ENCODE results near the gene CACNA1C. TPM values are rescaled to one million over a fixed set of nuclear protein-coding genes. Genes with fewer than 3 reads are reported as not detected.

Gene CACNA1C
- total RNA-seq, 4 donors from 2014 or later: 9.7 to 42.1 (median 18.1) TPM

DNA sequence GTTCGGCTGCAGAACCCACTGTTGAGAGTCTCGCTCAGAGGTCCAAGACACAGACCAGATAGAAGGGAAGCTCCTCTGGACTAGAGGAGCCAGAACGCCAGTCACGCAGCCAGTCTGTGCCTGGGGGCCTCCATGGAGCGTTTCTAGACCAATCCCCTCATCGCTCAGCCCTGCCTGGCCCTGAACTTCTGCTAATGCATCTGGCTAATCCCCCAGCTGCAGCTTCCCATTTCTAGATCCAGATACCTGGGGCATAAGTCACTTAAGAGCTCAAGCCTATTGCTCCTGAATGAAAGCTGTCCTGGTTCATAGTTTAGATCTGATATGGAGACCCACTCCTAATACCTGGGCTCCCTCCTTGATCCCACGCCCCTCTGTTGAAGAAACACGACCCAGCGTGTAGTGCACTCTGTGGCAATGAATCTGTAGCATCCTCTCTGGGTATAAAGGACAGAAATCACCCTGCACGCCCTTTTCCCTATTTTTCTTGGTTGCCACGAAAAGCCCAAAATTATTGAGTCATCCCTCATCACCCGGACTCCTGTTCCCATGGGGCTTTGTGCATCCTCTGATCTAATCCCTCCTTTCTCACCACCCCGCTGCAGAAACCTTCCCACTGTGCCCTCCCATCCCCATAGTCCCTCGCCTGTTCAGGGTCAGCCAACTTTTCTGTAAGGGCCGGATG, 400.4 kb downstream of the CACNA1C start:
- Histone ChIP-seq H3K4me3 (no peak overlapping the region), H3K9me3 (no peaks in the 10 kb centered on the region), H3K27me3 (no peaks in the 10 kb centered on the region), H3K36me3 (no peaks in the 10 kb centered on the region), H3K4me1 (no peaks in the 10 kb centered on the region), H3K27ac (no peak overlapping the region)
- DNase-seq: no peak
- TF ChIP-seq POLR2A (IDR thresholded peaks at IDR 0.05): no peak
- TF ChIP-seq, protein P1, sequence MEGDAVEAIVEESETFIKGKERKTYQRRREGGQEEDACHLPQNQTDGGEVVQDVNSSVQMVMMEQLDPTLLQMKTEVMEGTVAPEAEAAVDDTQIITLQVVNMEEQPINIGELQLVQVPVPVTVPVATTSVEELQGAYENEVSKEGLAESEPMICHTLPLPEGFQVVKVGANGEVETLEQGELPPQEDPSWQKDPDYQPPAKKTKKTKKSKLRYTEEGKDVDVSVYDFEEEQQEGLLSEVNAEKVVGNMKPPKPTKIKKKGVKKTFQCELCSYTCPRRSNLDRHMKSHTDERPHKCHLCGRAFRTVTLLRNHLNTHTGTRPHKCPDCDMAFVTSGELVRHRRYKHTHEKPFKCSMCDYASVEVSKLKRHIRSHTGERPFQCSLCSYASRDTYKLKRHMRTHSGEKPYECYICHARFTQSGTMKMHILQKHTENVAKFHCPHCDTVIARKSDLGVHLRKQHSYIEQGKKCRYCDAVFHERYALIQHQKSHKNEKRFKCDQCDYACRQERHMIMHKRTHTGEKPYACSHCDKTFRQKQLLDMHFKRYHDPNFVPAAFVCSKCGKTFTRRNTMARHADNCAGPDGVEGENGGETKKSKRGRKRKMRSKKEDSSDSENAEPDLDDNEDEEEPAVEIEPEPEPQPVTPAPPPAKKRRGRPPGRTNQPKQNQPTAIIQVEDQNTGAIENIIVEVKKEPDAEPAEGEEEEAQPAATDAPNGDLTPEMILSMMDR (IDR thresholded peaks at IDR 0.05): no peak

- TF ChIP-seq POLR2A (IDR thresholded peaks at IDR 0.05): no peak
- TF ChIP-seq, protein P1 (IDR thresholded peaks at IDR 0.05): no peak
- Histone ChIP-seq H3K36me3 (no peaks in the 10 kb centered on the region), H3K4me3 (no peak overlapping the region), H3K27ac (no peak overlapping the region), H3K4me1 (no peaks in the 10 kb centered on the region), H3K27me3 (no peaks in the 10 kb centered on the region), H3K9me3 (no peaks in the 10 kb centered on the region)
- DNase-seq: no peak
Measured at GRCh38 chr12:2453761-2454090, 400.9 kb downstream of the CACNA1C start.

- Histone ChIP-seq H3K27ac (no peak overlapping the region), H3K36me3 (no peaks in the 10 kb centered on the region), H3K4me3 (no peak overlapping the region), H3K27me3 (no peaks in the 10 kb centered on the region), H3K9me3 (no peaks in the 10 kb centered on the region), H3K4me1 (no peaks in the 10 kb centered on the region)
- DNase-seq: no peak
- TF ChIP-seq, protein P1 (IDR thresholded peaks at IDR 0.05): no peak
- no peak for TF ChIP-seq POLR2A (IDR thresholded peaks at IDR 0.05)
Measured at GRCh38 chr12:2454601-2455177, 401.9 kb downstream of the CACNA1C start.

DNA sequence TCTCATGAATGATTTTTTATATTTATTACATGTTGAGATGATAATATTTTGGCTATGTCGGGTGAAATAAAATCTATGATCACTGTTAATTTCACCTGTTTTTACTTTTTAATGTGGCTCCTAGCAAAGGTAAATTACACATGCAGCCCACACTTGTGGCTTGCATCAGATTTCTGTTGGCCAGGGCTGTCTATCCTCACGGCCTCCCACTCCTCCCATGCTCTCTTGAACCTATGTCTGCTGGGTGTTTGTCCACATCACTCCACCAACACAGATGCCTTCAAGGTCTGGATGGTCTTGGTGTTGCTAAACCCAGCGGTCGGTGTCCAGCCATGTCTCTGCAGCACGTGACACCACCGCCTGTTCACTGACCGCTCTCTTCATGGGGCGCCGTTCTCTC, 402.6 kb downstream of the CACNA1C start:
- TF ChIP-seq POLR2A (IDR thresholded peaks at IDR 0.05): no peak
- TF ChIP-seq, protein P1 (IDR thresholded peaks at IDR 0.05): no peak
- H3K4me3 ChIP-seq: no peak overlapping the region
- H3K27ac ChIP-seq: no peak overlapping the region
- H3K9me3 ChIP-seq: no peaks in the 10 kb centered on the region
- no peaks in the 10 kb centered on the region for H3K4me1 ChIP-seq
- DNase-seq: no peak
- no peaks in the 10 kb centered on the region for H3K27me3 ChIP-seq
- H3K36me3 ChIP-seq: no peaks in the 10 kb centered on the region

DNA sequence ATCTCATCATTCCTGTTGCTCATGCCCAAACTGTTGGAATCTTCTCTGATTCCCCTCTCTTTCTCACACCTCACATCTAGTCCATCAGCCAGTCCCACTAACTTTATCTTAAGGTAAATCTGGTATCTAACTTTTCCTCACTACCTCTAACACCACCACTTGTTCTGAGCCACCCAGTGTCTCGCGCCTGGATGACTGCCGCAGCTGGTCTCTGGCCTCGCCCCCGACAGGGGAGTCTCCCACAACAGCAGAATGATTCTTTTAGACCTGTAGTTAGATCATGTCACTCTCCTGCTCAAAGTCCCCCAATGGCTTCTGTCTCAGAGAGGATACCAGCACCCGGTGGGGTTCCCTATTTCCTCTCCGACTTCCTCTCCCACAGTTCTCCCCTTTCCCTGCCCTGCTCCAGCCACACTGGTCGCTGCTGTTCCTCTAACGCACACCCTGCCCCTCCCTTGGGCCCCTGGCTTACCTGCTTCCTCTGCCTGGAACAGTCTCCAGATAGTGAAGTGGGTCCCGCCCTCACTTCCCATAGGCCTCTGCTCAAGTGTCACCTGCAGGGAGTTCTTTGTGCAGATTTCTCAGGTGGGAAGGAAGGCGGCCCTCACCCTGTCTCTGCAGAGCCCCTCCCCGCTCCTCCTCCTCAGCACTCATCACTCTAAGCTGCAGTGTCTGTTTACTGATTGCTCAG, 403.5 kb downstream of the CACNA1C start:
- DNase-seq: no peak
- Histone ChIP-seq H3K27me3 (no peaks in the 10 kb centered on the region), H3K4me3 (no peak overlapping the region), H3K36me3 (no peaks in the 10 kb centered on the region), H3K27ac (no peak overlapping the region), H3K9me3 (no peaks in the 10 kb centered on the region), H3K4me1 (no peaks in the 10 kb centered on the region)
- TF ChIP-seq, protein P1 (IDR thresholded peaks at IDR 0.05): no peak
- TF ChIP-seq POLR2A (IDR thresholded peaks at IDR 0.05): no peak
